ENCODE measurements around the gene AHNAK2.

The AHNAK2 gene

DNA sequence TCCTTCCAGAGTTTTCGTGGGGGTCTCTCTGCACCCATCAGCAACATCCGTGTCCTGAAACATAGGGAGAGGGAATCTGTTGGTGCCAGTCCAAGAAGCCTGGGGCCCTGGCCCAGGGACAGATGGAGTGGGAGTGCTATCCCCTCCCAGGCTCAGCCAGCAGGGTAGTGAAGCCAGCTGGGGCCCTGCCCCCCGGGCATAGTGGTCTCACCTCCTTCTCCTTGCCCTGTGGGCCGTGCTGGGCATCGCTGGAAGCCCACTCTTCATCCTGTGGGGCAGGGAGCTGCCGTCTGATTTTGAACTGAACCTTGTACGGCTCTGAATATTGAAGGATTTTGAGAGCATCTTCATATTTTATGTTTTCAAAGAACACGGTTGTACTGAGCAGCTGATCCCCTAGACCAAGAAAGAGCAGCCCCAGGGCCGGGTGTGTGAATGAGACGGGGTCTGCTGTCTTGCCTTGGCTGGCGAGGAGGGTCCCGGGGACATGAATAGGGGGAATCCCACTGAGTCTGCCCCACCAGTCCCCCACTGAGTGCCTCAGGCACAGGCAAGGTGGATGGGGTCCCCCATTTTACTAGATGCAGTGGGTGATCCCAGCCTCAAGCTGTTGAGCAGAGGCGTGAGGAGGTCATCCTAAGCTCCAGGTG, 23.3 kb downstream of the AHNAK2 start:
- H4K91ac ChIP-seq (ENCODE audit: low read depth, low read length, poor library complexity) = no peak overlapping the region
- no peaks in the 10 kb centered on the region for H3K79me1 ChIP-seq (ENCODE audit: low read depth, low read length)
- peak overlapping the region; percentile 63 for H3K14ac ChIP-seq (ENCODE audit: low read length)
- WGBS, 2 donors (ENCODE audit: extremely low coverage in 2 of 2, insufficient read length in 2 of 2, insufficient replicate concordance in 1 of 2) = no CpG with 5 or more reads among the region's 13 CpGs
- H3K9me3 ChIP-seq (replicated peaks in 1 of 2; ENCODE audit: control insufficient read depth in 2 of 2, insufficient read depth in 1 of 2, low read depth in 1 of 2, low read length in 2 of 2) = peaks cover 0 to 2% of the 10 kb centered on the region in 2 donors
- no peak overlapping the region for H3K23ac ChIP-seq (ENCODE audit: low read depth, low read length, poor library complexity)
- peak overlapping the region; percentile 84 for H2BK12ac ChIP-seq (ENCODE audit: low read length)
- H2AK5ac ChIP-seq (ENCODE audit: low read depth, low read length) = peak overlapping the region; percentile 94
- no peak overlapping the region for H2BK5ac ChIP-seq (ENCODE audit: low read length)
- no peaks in the 10 kb centered on the region for H3K36me3 ChIP-seq (replicated peaks in 1 of 2; ENCODE audit: control insufficient read depth in 2 of 2, insufficient read depth in 2 of 2, low read length in 2 of 2)
- H2BK15ac ChIP-seq (ENCODE audit: low read length) = peak overlapping the region; percentile 58
- no peak for DNase-seq (ENCODE audit: low spot score)
- no peak overlapping the region for H3K4ac ChIP-seq (ENCODE audit: low read length)
- no peak overlapping the region for H3K27ac ChIP-seq (replicated peaks; ENCODE audit: low read length)
- H3K18ac ChIP-seq (ENCODE audit: low read length) = no peak overlapping the region
- no peak overlapping the region for H3K4me2 ChIP-seq (ENCODE audit: insufficient read depth, low read length, poor library complexity, severe bottlenecking)
- H3K4me3 ChIP-seq (ENCODE audit: low read length in 2 of 2) = no peak overlapping the region
- no peak overlapping the region for H2BK120ac ChIP-seq (ENCODE audit: low read depth, low read length)
- no peak overlapping the region for H3K9ac ChIP-seq (ENCODE audit: low read depth, low read length, poor library complexity)
- no peak overlapping the region for H4K8ac ChIP-seq (ENCODE audit: low read depth, low read length)
- H2AFZ ChIP-seq (ENCODE audit: low read length) = no peak overlapping the region
- H3K4me1 ChIP-seq (ENCODE audit: control insufficient read depth in 2 of 2, insufficient read depth in 1 of 2, low read depth in 1 of 2, low read length in 2 of 2) = no peaks in the 10 kb centered on the region
- H3K27me3 ChIP-seq (ENCODE audit: control insufficient read depth in 3 of 3, insufficient read depth in 3 of 3, low read depth in 1 of 3, low read length in 3 of 3) = peaks cover 0 to 46% (median 2%) of the 10 kb centered on the region in 3 experiments

DNA sequence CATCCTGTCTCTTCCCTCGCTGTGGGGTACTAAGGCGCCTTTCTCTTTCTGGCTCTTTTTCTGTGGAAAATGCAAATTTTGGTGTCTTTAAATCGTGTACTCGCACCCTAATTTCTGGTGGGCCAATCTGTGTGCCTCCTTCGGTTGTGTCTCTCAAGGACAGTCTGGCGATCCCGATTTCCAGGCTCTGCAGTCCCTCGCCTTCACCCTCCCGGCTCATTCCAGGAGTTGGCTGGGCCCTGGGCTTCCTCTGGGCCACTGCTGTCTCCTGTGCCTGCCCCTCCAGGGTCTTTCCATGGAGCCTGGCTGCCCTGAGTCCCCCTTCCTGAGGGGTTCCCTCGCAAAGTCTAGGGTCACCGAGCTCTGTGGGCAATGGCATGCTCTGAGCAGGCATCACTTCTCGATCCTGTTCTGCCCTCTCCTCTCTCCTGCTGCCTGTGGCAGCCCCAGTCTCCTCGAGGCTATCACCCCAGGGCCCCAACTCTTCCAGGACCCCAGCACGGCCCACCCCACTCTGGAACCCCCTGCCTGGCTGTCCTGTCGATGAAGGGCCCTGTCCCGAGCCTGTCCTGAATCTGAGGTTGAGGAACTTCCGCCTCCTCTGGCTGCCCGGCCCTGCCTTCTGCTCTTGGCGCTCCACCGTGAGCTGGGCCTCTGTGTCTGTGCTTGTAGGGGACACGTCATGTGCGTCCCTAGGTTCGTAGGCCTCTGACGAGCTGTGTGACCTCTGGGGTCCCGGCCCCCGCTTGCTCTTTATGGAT, 24.1 kb downstream of the AHNAK2 start:
- no peak overlapping the region for H2BK5ac ChIP-seq (ENCODE audit: low read length)
- H3K14ac ChIP-seq (ENCODE audit: low read length) = peak overlapping the region; percentile 17
- no peak overlapping the region for H3K4ac ChIP-seq (ENCODE audit: low read length)
- no peak for DNase-seq (ENCODE audit: low spot score)
- H4K8ac ChIP-seq (ENCODE audit: low read depth, low read length) = no peak overlapping the region
- WGBS, 2 donors (ENCODE audit: extremely low coverage in 2 of 2, insufficient read length in 2 of 2, insufficient replicate concordance in 1 of 2) = no CpG with 5 or more reads among the region's 26 CpGs
- no peak overlapping the region for H2AFZ ChIP-seq (ENCODE audit: low read length)
- H3K18ac ChIP-seq (ENCODE audit: low read length) = peak overlapping the region; percentile 57
- no peaks in the 10 kb centered on the region for H3K36me3 ChIP-seq (replicated peaks in 1 of 2; ENCODE audit: control insufficient read depth in 2 of 2, insufficient read depth in 2 of 2, low read length in 2 of 2)
- H3K9me3 ChIP-seq (replicated peaks in 1 of 2; ENCODE audit: control insufficient read depth in 2 of 2, insufficient read depth in 1 of 2, low read depth in 1 of 2, low read length in 2 of 2) = peaks cover 0 to 2% of the 10 kb centered on the region in 2 donors
- peak overlapping the region; percentile 58 for H2BK15ac ChIP-seq (ENCODE audit: low read length)
- H3K4me1 ChIP-seq (ENCODE audit: control insufficient read depth in 2 of 2, insufficient read depth in 1 of 2, low read depth in 1 of 2, low read length in 2 of 2) = no peaks in the 10 kb centered on the region
- no peak overlapping the region for H4K91ac ChIP-seq (ENCODE audit: low read depth, low read length, poor library complexity)
- no peak overlapping the region for H2BK120ac ChIP-seq (ENCODE audit: low read depth, low read length)
- peaks cover 0 to 46% (median 2%) of the 10 kb centered on the region in 3 experiments for H3K27me3 ChIP-seq (ENCODE audit: control insufficient read depth in 3 of 3, insufficient read depth in 3 of 3, low read depth in 1 of 3, low read length in 3 of 3)
- no peak overlapping the region for H3K27ac ChIP-seq (replicated peaks; ENCODE audit: low read length)
- H3K9ac ChIP-seq (ENCODE audit: low read depth, low read length, poor library complexity) = no peak overlapping the region
- peak overlapping the region; percentile 56 for H2AK5ac ChIP-seq (ENCODE audit: low read depth, low read length)
- no peak overlapping the region for H2BK12ac ChIP-seq (ENCODE audit: low read length)
- H3K4me2 ChIP-seq (ENCODE audit: insufficient read depth, low read length, poor library complexity, severe bottlenecking) = no peak overlapping the region
- H3K23ac ChIP-seq (ENCODE audit: low read depth, low read length, poor library complexity) = peak overlapping the region; percentile 10
- no peaks in the 10 kb centered on the region for H3K79me1 ChIP-seq (ENCODE audit: low read depth, low read length)
- H3K4me3 ChIP-seq (ENCODE audit: low read length in 2 of 2) = no peak overlapping the region

DNA sequence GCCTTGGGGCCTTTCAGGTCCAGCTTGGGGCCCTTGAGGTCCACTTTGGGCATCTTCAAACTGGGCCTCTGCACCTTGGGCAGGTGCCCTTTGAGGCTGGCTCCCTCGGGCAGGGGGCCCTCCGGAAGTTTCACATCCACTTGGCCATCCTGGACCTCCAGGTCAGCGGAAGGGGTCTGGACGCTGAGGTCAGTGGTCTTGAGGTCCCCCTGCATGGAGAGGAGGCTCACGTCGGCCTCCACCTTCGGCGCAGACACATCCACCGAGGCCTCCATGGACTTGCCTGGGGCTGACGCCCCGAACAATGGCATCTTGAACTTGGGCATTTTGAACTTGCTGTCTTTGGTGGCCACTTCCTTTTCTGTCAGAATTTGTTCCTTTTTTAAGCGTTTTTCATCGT, 25.1 kb downstream of the AHNAK2 start:
- DNase-seq (ENCODE audit: low spot score) = no peak
- no peak overlapping the region for H3K27ac ChIP-seq (replicated peaks; ENCODE audit: low read length)

More for the DNA sequence above, 25.1 kb downstream of the AHNAK2 start:
- Histone ChIP-seq H3K36me3 (replicated peaks in 1 of 2; ENCODE audit: control insufficient read depth in 2 of 2, insufficient read depth in 2 of 2, low read length in 2 of 2) (no peaks in the 10 kb centered on the region), H2BK120ac (ENCODE audit: low read depth, low read length) (no peak overlapping the region), H3K27me3 (ENCODE audit: control insufficient read depth in 3 of 3, insufficient read depth in 3 of 3, low read depth in 1 of 3, low read length in 3 of 3) (peaks cover 0 to 42% (median 2%) of the 10 kb centered on the region in 3 experiments), H3K4me2 (ENCODE audit: insufficient read depth, low read length, poor library complexity, severe bottlenecking) (no peak overlapping the region), H2BK12ac (ENCODE audit: low read length) (no peak overlapping the region), H3K4me3 (ENCODE audit: low read length in 2 of 2) (no peak overlapping the region), H3K14ac (ENCODE audit: low read length) (no peak overlapping the region), H3K9me3 (replicated peaks in 1 of 2; ENCODE audit: control insufficient read depth in 2 of 2, insufficient read depth in 1 of 2, low read depth in 1 of 2, low read length in 2 of 2) (peaks cover 0 to 2% of the 10 kb centered on the region in 2 donors), H2AFZ (ENCODE audit: low read length) (no peak overlapping the region), H3K23ac (ENCODE audit: low read depth, low read length, poor library complexity) (no peak overlapping the region), H3K79me1 (ENCODE audit: low read depth, low read length) (no peaks in the 10 kb centered on the region), H3K9ac (ENCODE audit: low read depth, low read length, poor library complexity) (no peak overlapping the region), H2AK5ac (ENCODE audit: low read depth, low read length) (no peak overlapping the region), H2BK15ac (ENCODE audit: low read length) (no peak overlapping the region), H3K4ac (ENCODE audit: low read length) (no peak overlapping the region), H4K91ac (ENCODE audit: low read depth, low read length, poor library complexity) (no peak overlapping the region), H3K18ac (ENCODE audit: low read length) (no peak overlapping the region), H4K8ac (ENCODE audit: low read depth, low read length) (no peak overlapping the region), H2BK5ac (ENCODE audit: low read length) (no peak overlapping the region), H3K4me1 (ENCODE audit: control insufficient read depth in 2 of 2, insufficient read depth in 1 of 2, low read depth in 1 of 2, low read length in 2 of 2) (no peaks in the 10 kb centered on the region)
- WGBS, 2 donors (ENCODE audit: extremely low coverage in 2 of 2, insufficient read length in 2 of 2, insufficient replicate concordance in 1 of 2) = no CpG with 5 or more reads among the region's 13 CpGs

All from neuronal stem cell (in vitro differentiated cells).